ENCODE results near the gene KRTAP19-8.

DNA sequence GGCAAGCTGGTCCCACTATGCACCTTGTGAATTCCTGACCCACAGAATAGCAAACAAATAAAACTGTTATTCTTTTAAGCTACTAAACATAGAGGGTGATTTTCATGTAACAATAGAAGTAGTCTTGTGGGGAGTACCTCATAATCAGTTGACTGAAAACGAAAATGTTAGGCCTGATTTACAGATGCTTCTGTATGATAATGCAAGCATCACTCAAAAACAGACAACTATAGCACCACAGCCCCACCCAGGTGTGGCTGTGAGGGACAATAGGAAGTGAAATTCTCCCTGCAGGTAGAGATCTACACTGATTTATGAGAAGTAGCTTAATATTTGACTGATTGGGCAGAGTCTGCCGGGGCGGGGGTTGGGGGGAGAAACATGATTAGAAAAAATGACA lies 26.5 kb upstream of the KRTAP19-8 start:
- TF ChIP-seq POLR2AphosphoS5 (IDR thresholded peaks at IDR 0.05; ENCODE audit: borderline replicate concordance, low read depth, low read length) (no peak), EZH2 (IDR thresholded peaks at IDR 0.05) (no peak)
